ENCODE data around the gene SFT2D3. TPM values are rescaled to one million over a fixed set of nuclear protein-coding genes. Genes with fewer than 3 reads are reported as not detected.

SFT2D3 gene
- total RNA-seq, 3 donors from 2014 or later: 5.1 to 8.8 (median 8.1) TPM

- no peak for TF ChIP-seq CTCF (IDR thresholded peaks at IDR 0.05)
- intact Hi-C loops (cut with DNase I, micrococcal nuclease): no loop called here
- no peaks in the 10 kb centered on the region for H3K9me3 ChIP-seq
- DNase-seq (peak; percentile 86 to 93 (median 88)), ATAC-seq (peak; percentile 69)
- H3K36me3 ChIP-seq (ENCODE audit: low read depth): no peaks in the 10 kb centered on the region
- H3K4me1 ChIP-seq (ENCODE audit: low read depth): peaks cover 32% of the 10 kb centered on the region
- H3K4me3 ChIP-seq: peak overlapping the region; percentile 72
Measured at GRCh38 chr2:127700527-127701192, 637 bp upstream of the SFT2D3 start.

- no peak for TF ChIP-seq CTCF (IDR thresholded peaks at IDR 0.05)
- ATAC-seq (peak; percentile 75), DNase-seq (peak; percentile 77 to 91 (median 89))
- Histone ChIP-seq H3K4me3 (peak overlapping the region; percentile 72), H3K36me3 (ENCODE audit: low read depth) (no peaks in the 10 kb centered on the region), H3K4me1 (ENCODE audit: low read depth) (peaks cover 32% of the 10 kb centered on the region), H3K9me3 (no peaks in the 10 kb centered on the region)
- intact Hi-C loops (cut with DNase I, micrococcal nuclease): no loop called here
Measured at GRCh38 chr2:127701651-127702394, 526 bp downstream of the SFT2D3 start.

- no peaks in the 10 kb centered on the region for H3K9me3 ChIP-seq
- no peaks in the 10 kb centered on the region for H3K36me3 ChIP-seq (ENCODE audit: low read depth)
- intact Hi-C loops (cut with DNase I, micrococcal nuclease): no loop called here
- no peak for TF ChIP-seq CTCF (IDR thresholded peaks at IDR 0.05)
- ATAC-seq: no peak
- H3K4me3 ChIP-seq: peak overlapping the region; percentile 72
- peaks cover 32% of the 10 kb centered on the region for H3K4me1 ChIP-seq (ENCODE audit: low read depth)
- DNase-seq: no peak
Measured at GRCh38 chr2:127702395-127703009, 1.2 kb downstream of the SFT2D3 start.

GRCh38 chr2:127703282-127703681 lies 2.0 kb downstream of the SFT2D3 start:
- ATAC-seq: no peak
- intact Hi-C loops (cut with DNase I, micrococcal nuclease): no loop called here
- no peak for DNase-seq
- TF ChIP-seq CTCF (IDR thresholded peaks at IDR 0.05): no peak
- Histone ChIP-seq H3K4me1 (ENCODE audit: low read depth) (peaks cover 32% of the 10 kb centered on the region), H3K36me3 (ENCODE audit: low read depth) (no peaks in the 10 kb centered on the region), H3K9me3 (no peaks in the 10 kb centered on the region), H3K4me3 (no peak overlapping the region)

- no peaks in the 10 kb centered on the region for H3K9me3 ChIP-seq
- ATAC-seq (no peak), DNase-seq (no peak)
- peaks cover 32% of the 10 kb centered on the region for H3K4me1 ChIP-seq (ENCODE audit: low read depth)
- no peak for TF ChIP-seq CTCF (IDR thresholded peaks at IDR 0.05)
- H3K36me3 ChIP-seq (ENCODE audit: low read depth): no peaks in the 10 kb centered on the region
- intact Hi-C loops (cut with DNase I, micrococcal nuclease): no loop called here
- H3K4me3 ChIP-seq: no peak overlapping the region
Measured at GRCh38 chr2:127704641-127705390, 3.5 kb downstream of the SFT2D3 start.
